HS-5 (cell line): ENCODE measurements around the gene MYMK.
"Not testable (repeated sequence)": the region's sequence is repeated elsewhere in the genome, so short reads cannot be mapped to it uniquely, and the experiment has no call there.

Experiments
- DNase-seq: peaks from one replicate; pipeline ENCODE4 v3.0.0-alpha.2; 2012; ENCODE audit warnings: low read depth

MYMK gene, protein sequence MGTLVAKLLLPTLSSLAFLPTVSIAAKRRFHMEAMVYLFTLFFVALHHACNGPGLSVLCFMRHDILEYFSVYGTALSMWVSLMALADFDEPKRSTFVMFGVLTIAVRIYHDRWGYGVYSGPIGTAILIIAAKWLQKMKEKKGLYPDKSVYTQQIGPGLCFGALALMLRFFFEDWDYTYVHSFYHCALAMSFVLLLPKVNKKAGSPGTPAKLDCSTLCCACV

DNA sequence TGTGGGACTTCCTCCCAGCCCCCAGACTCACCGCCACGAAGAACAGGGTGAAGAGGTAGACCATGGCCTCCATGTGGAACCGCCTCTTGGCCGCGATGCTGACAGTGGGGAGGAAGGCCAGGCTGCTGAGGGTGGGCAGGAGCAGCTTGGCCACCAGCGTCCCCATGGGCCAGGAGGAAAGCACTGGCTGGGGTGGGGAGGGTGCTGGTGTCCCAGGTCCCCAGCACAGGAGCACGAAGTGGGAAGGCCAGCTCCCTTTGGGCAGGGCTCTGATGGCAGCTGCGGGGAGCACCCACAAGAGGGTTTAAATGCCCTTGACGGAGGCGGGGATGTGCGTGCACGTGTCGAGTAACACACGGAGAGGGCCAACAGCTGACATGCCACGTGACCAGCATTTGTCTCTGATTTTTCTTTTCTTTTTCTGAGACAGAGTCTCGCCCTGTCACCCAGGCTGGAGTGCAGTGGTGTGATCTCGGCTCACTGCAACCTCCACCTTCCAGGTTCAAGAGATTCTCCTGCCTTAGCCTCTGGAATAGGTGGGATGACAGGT lies at the start of gene MYMK:
Gene MYMK, minus strand, starts transcription at position 281 of the 550 bp plus-strand sequence. Its CDS starts 115 bp downstream, at position 166.
- DNase-seq, result no peak

- no peak for DNase-seq
Measured at GRCh38 chr9:133573791-133574515, 49.2 kb upstream of the MYMK start.

- DNase-seq, result no peak
Measured at GRCh38 chr9:133572821-133573361, 48.1 kb upstream of the MYMK start.

DNA sequence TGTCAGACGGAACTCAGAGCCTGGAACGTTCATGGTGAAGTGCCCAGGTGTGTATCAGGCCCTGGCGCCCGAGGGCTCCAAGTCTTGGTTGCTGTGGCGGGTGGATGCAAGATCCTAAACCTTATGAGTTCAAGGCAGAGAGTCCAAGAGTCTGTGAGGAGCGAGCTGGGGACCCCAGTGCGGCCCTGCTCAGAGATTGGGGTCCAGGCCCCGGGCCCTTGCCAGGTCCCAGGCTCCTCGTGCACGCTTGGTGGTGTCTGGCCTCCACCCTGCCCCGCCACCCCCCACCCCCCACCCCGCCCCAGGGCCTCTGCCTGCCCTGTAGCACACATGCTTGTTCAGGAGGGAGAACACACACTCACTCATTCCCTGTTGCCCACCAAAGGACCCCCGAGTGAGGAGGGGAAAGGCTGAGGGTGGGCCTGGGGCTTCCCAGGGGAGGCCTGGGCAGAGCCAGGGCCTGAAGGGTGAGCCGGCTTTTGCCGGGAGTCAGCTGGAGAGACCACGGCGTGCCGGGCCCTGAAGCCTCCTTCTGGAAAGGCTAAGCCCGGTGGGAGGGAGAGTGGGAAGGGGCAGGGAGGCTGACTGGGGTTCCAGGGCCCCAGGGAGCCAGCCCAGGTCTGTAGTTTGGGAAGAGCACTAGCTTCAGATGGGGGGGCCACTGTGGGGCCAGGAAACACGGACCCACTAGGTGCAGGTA lies 47.3 kb upstream of the MYMK start:
- no peak for DNase-seq

- DNase-seq, result no peak
Measured at GRCh38 chr9:133571391-133571890, 46.7 kb upstream of the MYMK start.

GRCh38 chr9:133570691-133571080 lies 45.9 kb upstream of the MYMK start:
- DNase-seq, result no peak

DNA sequence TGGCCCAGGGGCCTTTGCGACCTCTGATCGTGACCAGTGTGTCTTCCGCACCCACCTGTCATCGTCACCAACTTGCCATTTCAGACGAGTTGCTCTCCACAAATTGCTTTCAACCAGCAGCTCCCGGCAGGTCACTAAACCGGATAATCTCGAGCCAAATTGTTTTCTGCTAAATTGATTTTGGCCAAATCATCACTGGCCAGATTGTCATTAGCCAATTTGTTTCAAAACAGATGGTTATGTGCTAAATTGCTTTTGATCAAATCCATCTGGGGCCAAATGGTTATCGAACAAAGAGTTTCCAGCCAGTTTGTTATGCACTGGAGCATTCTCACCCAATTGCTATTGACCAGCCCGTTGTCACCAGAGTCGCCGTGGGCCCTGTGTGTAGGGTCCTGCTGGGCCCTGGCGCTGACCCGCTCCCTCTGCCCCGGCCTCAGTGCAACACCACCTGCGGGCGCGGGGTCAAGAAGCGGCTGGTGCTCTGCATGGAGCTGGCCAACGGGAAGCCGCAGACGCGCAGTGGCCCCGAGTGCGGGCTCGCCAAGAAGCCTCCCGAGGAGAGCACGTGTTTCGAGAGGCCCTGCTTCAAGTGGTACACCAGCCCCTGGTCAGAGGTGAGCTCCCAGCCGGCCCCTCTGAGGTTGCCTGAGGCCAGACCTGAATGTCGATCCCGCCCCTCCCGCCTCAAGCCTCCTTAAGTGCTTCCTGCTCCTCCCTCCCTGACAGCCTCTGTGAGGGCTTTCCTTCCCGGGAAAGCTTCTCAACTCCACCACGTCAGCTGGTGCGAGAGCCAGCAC lies 45.3 kb upstream of the MYMK start:
- DNase-seq, result no peak

DNA sequence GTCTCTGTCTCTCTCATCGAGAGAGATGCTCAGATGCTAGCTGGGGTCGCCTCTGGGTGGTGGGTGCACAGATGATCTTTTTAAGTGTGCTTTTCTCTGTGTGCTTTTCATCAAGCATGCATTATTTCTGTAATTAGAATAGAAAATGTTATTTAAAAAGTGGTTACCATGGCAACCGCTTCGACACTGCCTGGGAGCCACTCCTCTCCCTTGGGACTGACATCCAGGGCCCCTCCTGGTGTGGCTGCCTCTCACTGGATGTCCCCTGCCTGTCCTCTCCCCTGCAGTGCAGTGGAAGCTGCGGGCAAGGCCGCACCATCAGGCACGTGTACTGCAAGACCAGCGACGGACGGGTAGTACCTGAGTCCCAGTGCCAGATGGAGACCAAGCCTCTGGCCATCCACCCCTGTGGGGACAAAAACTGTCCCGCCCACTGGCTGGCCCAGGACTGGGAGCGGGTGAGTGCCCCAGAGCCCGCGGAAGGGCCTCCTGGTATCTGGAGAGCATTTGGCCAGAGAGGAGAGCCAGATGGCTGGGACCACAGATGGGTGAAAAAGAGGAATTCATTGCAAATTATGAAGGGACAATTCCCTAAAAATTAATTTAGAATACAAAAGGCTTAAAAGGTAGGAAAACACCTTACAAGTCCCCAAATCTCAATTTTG lies 44.5 kb upstream of the MYMK start:
- no peak for DNase-seq

- DNase-seq, result no peak
Measured at GRCh38 chr9:133568186-133568585, 43.4 kb upstream of the MYMK start.

DNA sequence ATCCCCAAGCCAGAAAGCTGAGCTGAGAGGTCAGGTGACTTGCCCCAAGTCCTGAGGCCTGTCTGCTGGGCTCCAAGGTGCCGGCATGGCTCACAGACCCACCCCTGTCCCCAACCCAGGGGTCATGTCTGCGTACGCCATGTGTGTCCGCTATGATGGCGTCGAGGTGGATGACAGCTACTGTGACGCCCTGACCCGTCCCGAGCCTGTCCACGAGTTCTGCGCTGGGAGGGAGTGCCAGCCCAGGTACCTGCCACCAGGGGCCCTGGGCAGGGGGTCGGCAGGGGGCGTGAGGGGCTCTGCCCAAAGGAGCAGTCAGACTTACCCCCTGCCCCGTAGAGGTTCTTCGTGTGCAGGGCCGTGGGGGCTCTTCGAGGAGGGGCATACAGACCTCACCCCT lies 42.1 kb upstream of the MYMK start:
- no peak for DNase-seq

- no peak for DNase-seq
Measured at GRCh38 chr9:133566382-133566781, 41.6 kb upstream of the MYMK start.

DNA sequence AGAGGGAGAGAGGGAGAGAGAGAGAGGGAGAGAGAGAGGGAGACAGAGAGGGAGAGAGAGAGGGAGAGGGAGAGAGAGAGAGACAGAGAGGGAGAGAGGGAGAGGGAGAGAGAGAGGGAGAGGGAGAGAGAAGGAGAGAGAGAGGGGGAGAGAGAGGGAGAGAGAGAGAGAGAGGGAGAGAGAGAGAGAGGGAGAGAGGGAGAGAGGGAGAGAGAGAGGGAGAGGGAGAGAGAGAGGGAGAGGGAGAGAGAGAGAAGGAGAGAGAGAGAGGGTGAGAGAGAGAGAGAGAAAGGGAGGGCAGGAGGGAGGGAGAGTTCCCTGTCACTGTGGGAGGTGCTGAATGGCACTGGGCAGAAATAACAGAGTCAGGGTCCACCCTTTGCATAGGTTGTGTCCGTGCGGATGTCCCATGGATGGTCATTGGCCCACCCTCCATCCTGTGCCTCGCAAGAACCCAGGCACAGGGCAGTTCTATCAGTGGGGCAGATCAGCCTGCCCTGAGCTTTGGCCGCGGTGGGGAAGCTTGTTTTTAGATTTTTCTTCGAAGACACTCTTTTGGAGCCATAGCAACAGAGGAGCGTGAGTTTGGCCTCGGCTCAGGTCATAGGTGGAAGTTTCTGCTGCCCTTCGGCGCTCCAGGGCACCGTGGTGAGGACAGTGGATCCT lies 39.8 kb upstream of the MYMK start:
- no peak for DNase-seq

GRCh38 chr9:133563814-133564213 lies 39.1 kb upstream of the MYMK start:
- not testable (repeated sequence) for DNase-seq

GRCh38 chr9:133563291-133563796 lies 38.6 kb upstream of the MYMK start:
- DNase-seq, result no peak

DNA sequence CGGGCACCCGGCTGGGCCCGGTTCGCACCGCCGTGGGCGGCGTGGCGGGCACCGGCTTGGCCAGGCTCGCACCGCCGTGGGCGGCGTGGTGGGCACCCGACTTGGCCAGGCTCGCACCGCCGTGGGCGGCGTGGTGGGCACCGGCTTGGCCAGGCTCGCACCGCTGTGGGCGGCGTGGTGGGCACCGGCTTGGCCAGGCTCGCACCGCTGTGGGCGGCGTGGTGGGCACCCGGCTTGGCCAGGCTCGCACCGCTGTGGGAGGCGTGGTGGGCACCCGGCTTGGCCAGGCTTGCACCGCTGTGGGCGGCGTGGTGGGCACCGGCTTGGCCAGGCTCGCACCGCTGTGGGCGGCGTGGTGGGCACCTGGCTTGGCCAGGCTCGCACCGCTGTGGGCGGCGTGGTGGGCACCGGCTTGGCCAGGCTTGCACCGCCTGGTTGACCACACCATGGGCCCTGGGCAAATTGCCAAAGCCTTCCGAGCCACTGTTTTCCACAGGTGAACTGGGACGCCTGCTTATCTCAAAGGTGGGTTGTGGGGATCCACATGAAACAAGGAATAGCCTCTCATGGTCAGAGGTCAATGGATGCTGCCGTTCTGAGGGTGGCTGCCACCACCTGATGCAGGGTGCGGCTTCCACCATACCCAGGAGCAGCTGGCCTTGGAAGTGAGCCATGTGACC lies 38.0 kb upstream of the MYMK start:
- no peak for DNase-seq

DNA sequence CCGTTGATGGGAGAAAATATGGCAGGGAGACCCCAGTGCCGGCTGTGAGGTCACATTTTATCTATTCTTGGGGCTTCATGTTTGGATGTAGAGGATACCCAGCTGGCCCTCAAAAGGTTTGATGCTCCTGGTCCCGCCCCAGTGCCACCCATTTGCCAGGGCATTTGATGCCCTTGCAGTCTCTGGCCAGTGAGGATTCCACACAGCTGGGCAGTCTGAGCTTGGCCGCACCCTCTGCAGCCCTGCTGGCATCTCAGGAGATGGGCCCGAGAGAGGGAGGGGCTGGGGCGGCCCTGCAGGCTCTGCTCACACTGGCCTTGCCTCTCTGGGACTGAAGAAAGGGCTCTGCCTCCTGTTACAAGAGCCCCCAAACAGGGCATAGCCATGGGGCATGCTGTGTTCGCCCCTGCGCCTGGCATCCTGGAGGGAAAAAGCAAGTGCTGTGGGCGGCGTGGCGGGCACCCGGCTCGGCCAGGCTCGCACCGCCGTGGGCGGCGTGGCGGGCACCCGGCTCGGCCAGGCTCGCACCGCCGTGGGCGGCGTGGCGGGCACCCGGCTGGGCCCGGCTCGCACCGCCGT lies 37.3 kb upstream of the MYMK start:
- no peak for DNase-seq

DNA sequence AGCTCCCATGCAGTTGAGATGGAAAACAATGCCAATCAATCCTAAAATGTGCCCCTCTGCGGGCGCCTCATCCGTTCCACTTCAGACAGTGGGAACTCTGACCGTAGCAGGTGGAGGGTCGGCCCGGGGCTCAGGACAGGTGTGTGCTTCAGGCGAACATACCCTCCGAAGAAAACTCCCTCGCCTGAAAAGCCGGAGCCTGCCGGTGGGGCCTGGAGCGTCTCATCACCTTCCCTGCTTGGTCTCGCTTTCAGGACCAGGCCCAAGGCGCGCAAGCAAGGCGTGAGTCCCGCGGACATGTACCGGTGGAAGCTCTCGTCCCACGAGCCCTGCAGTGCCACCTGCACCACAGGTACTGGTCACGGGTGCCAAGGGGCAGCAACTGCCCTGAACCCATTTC lies 36.2 kb upstream of the MYMK start:
- DNase-seq, result no peak

DNA sequence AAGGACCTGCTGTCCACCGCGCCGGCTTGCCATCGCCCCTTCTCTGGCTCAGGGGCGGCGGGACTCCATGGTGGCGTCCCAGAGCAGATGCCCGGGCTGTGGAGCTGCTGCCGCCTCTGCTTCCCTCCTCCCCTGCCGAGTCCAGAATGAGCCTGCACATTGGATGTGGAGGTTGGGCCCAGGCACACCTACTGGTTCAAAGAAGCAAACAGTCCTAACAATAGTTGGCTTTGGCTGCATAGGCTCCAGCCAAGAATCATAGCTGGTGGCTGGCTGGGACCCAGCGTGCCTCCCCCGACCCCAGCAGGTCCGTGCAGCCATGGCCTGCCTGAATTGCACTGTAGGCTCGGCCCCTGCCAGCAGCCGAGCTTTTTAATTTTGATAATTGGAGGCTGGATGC lies 35.6 kb upstream of the MYMK start:
- no peak for DNase-seq
